K562 (cell line): ENCODE measurements around the gene BMP6. TPM values are rescaled to one million over a fixed set of nuclear protein-coding genes. Genes with fewer than 3 reads are reported as not detected.

Experiments
- ATAC-seq: fragments of 200-7000 bp; cut with Tn5 transposase; 3 replicates; pipeline ENCODE4 v1.9.1; 2020; ENCODE audit warnings: moderate library complexity
- BruUV-seq: library from RNA; stranded (reverse); fragments of 400-500 nt; replicated peaks from 2 replicates; lab custom pipeline; 2021; lab: Mats Ljungman, UMichigan
- CTCF ChIA-PET: fragments of 300-600 bp; formaldehyde crosslinking; extraction: SDS; loops from one replicate; lab custom pipeline; 2021; ENCODE audit warnings: low intra/inter-chr PET ratio; lab: Yijun Ruan, JAX
- POLR2A ChIA-PET: fragments of 300-600, 350-650 bp; sonication (Branson Sonifier 250); formaldehyde crosslinking; extraction: SDS; loops from one replicate; lab custom pipeline; 2021; ENCODE audit warnings: antibody characterized with exemption, inconsistent platforms; lab: Yijun Ruan, JAX
- DNase-seq, 4 experiments: peaks; one replicate each; pipeline versions ENCODE4 v3.0.0 to v3.0.0-alpha.2; 2011 to 2018; ENCODE audit warnings: low spot score in 3 of 4, mixed read lengths in 3 of 4; ENCODE audit errors: extremely low read depth in 1 of 4
- FAIRE-seq: peaks from 2 replicates; lab custom pipeline; 2011; peaks lifted over from hg19 to GRCh38; lab: Jason Lieb, UNC
- H2AFZ ChIP-seq: 2 replicates; pipeline ENCODE4 v1.6.0; 2011; ENCODE audit warnings: low read depth, low read length, control low read depth, inconsistent platforms
- H3K27ac ChIP-seq: fragments of 200-600 bp; 3 replicates; pipeline ENCODE4 v1.8.0; 2011; ENCODE audit warnings: low read depth, mild to moderate bottlenecking, control low read depth, inconsistent platforms, low read length, moderate library complexity, mixed read lengths; ENCODE audit errors: extremely low read depth
- H3K27me3 ChIP-seq, 2 experiments: fragments of 300-600 bp in 1 of 2; 2 replicates in 1 of 2; 3 replicates in 1 of 2; pipeline versions ENCODE4 v1.6.0 to v1.8.0; 2011; ENCODE audit warnings: inconsistent platforms in 2 of 2, low read length in 2 of 2, mild to moderate bottlenecking in 1 of 2, mixed read lengths in 1 of 2, moderate library complexity in 1 of 2; ENCODE audit not compliant: control insufficient read depth in 2 of 2, insufficient read depth in 2 of 2
- H3K36me3 ChIP-seq: fragments of 300-600 bp; 3 replicates; pipeline ENCODE4 v1.8.0; 2011; ENCODE audit warnings: mild to moderate bottlenecking, low read length, inconsistent platforms; ENCODE audit not compliant: control insufficient read depth, insufficient read depth
- H3K4me1 ChIP-seq, 2 experiments: fragments of 200-600 bp in 1 of 2; replicated peaks in 1 of 2; 2 replicates in 1 of 2; 3 replicates in 1 of 2; pipeline versions ENCODE4 v1.5.1 to v1.8.0; 2011; ENCODE audit warnings: inconsistent platforms in 2 of 2, low read length in 2 of 2, mild to moderate bottlenecking in 1 of 2, mixed read lengths in 1 of 2, moderate library complexity in 1 of 2; ENCODE audit not compliant: control insufficient read depth in 2 of 2, insufficient read depth in 2 of 2
- H3K4me2 ChIP-seq: 2 replicates; pipeline ENCODE4 v1.6.1; 2011; ENCODE audit warnings: low read length, control low read depth, inconsistent platforms, mixed read lengths; ENCODE audit not compliant: insufficient read depth
- H3K4me3 ChIP-seq: fragments of 200-600 bp; sonication (generic), shearing (Covaris generic); 2 replicates; pipeline ENCODE4 v1.5.1; 2016; ENCODE audit warnings: control low read depth, inconsistent platforms
- H3K79me2 ChIP-seq: fragments of 200-600 bp; 3 replicates; pipeline ENCODE4 v1.8.0; 2011; ENCODE audit warnings: low read length, inconsistent platforms; ENCODE audit not compliant: control insufficient read depth, insufficient read depth
- H3K9ac ChIP-seq, 2 experiments: 2 replicates each; pipeline versions ENCODE4 v1.6.0 to v1.6.1; 2011; ENCODE audit warnings: low read depth in 2 of 2, low read length in 2 of 2, control low read depth in 1 of 2, inconsistent platforms in 1 of 2, mild to moderate bottlenecking in 1 of 2, mixed read lengths in 1 of 2; ENCODE audit not compliant: insufficient read depth in 1 of 2
- H3K9me1 ChIP-seq: one replicate; pipeline ENCODE4 v1.6.0; 2011; ENCODE audit warnings: inconsistent platforms, mild to moderate bottlenecking, low read length, moderate library complexity; ENCODE audit not compliant: control insufficient read depth, insufficient read depth
- H3K9me3 ChIP-seq: replicated peaks from 2 replicates; pipeline ENCODE4 v1.5.1; 2011; ENCODE audit warnings: low read depth, low read length, inconsistent platforms; ENCODE audit not compliant: control insufficient read depth, insufficient read depth
- H4K20me1 ChIP-seq: replicated peaks from 2 replicates; pipeline ENCODE4 v1.6.1; 2011; ENCODE audit warnings: low read length, inconsistent platforms, mixed read lengths; ENCODE audit not compliant: control insufficient read depth, insufficient read depth
- CBX8 ChIP-seq: fragments of 200-600 bp; sonication (generic); IDR thresholded peaks from 2 replicates; pipeline ENCODE4 v1.6.1; 2012; ENCODE audit warnings: borderline replicate concordance, mixed run types, low read depth, mild to moderate bottlenecking, moderate library complexity, mixed read lengths, low read length, control low read depth, inconsistent platforms; ENCODE audit not compliant: poor library complexity, severe bottlenecking; ENCODE audit errors: extremely low read depth
- FOSL1 ChIP-seq: fragments of 200-800 bp; sonication (Bioruptor generic); conservative IDR thresholded peaks from 2 replicates; pipeline ENCODE4 v1.6.1; 2016; ENCODE audit warnings: missing genetic modification characterization, missing compliant biosample characterization
- MCM7 ChIP-seq, 2 experiments: fragments of 450-650 bp; IDR thresholded peaks; 2 replicates each; pipeline ENCODE4 v1.6.1; 2016 to 2018
- NELFE ChIP-seq: IDR thresholded peaks from 2 replicates; pipeline ENCODE4 v1.6.1; 2011; ENCODE audit warnings: mild to moderate bottlenecking; ENCODE audit not compliant: insufficient read depth, insufficient read length
- NFATC3 ChIP-seq: fragments of 450-650 bp; IDR thresholded peaks from 2 replicates; pipeline ENCODE4 v1.6.1; 2017; ENCODE audit warnings: mild to moderate bottlenecking
- NFRKB ChIP-seq: fragments of 450-650 bp; IDR thresholded peaks from 2 replicates; pipeline ENCODE4 v1.6.1; 2016; ENCODE audit warnings: low read depth
- TCF7L2 ChIP-seq: fragments of 150-350 bp; IDR thresholded peaks from 2 replicates; pipeline ENCODE4 v1.6.1; 2016; ENCODE audit warnings: low read depth, mild to moderate bottlenecking, low read length, moderate library complexity
- ZNF263 ChIP-seq: sonication (generic); formaldehyde crosslinking; IDR thresholded peaks from 2 replicates; pipeline ENCODE4 v1.8.0; 2022; ENCODE audit warnings: mild to moderate bottlenecking, missing genetic modification reagents, borderline replicate concordance
- WGBS: fragments of 100-300 bp; shearing (Covaris generic); methylation state at CpG from one replicate; pipeline ENCODE4 v1.1.6; 2016; ENCODE audit warnings: low coverage, mixed read lengths; ENCODE audit not compliant: insufficient coverage; ENCODE audit errors: missing lambda C conversion rate; 5-methylcytosine and 5-hydroxymethylcytosine counted together
- in situ Hi-C: fragments of 300-500 bp; cut with MboI; formaldehyde crosslinking; loops from 4 replicates; pipeline ENCODE4 v1.15.0; 2018; ENCODE audit warnings: inconsistent platforms, mixed read lengths
- intact Hi-C: fragments of 100-400 bp; cut with micrococcal nuclease; formaldehyde crosslinking; loops from 2 replicates; pipeline ENCODE4 v1.14.2; 2022
- polyA plus RNA-seq, 8 experiments: library from polyadenylated mRNA; depleted of rRNA in 4 of 8; stranded (reverse) in 5 of 8; unstranded in 3 of 8; fragments of >200 nt; fragmentation: Nextera tagmentation in 2 of 8; fragmentation: Illumina TruSeq in 1 of 8; extraction: Ambion mirVana in 2 of 8; extraction: Trizol in 1 of 8; gene quantifications; 2 replicates each; pipeline versions ENCODE4 v1.2.1 to v1.2.3, GENCODE V29; 2011 to 2014; ENCODE audit warnings: inconsistent platforms in 1 of 8, missing spikeins in 1 of 8
- total RNA-seq, 7 experiments: library from RNA; depleted of rRNA in 6 of 7; stranded (reverse); fragments of >200 nt in 6 of 7; fragmentation: Illumina TruSeq in 2 of 7; extraction: Trizol in 2 of 7; gene quantifications; 2 replicates each; pipeline versions ENCODE4 v1.2.1 to v1.2.3, GENCODE V29; 2011 to 2021; ENCODE audit warnings: low replicate concordance in 1 of 7
- TF ChIP-seq, protein P1 (sequence below), 2 experiments: fragments of 450-650 bp in 1 of 2; IDR thresholded peaks; 2 replicates each; pipeline ENCODE4 v1.6.1; 2011 to 2017; ENCODE audit warnings: low read depth in 2 of 2, antibody characterized with exemption in 1 of 2, borderline replicate concordance in 1 of 2, low read length in 1 of 2, mild to moderate bottlenecking in 1 of 2, mixed read lengths in 1 of 2; ENCODE audit not compliant: control insufficient read depth in 1 of 2
- TF ChIP-seq, protein P2 (sequence below): IDR thresholded peaks from 2 replicates; pipeline ENCODE4 v1.6.1; 2016; ENCODE audit warnings: missing genetic modification characterization, missing compliant biosample characterization
- TF ChIP-seq, protein P3 (sequence below): fragments of 250-450 bp; sonication (Bioruptor Pico); IDR thresholded peaks from 2 replicates; pipeline ENCODE4 v1.8.0; 2022; ENCODE audit warnings: moderate library complexity, mild to moderate bottlenecking, inconsistent platforms
- TF ChIP-seq, protein P4 (sequence below): fragments of 450-650 bp; IDR thresholded peaks from 2 replicates; pipeline ENCODE4 v1.6.1; 2018; ENCODE audit not compliant: partially characterized antibody

Gene BMP6
- total and polyA plus RNA-seq, 9 of the 15 experiments (the other 6 are each of a cell fraction or from before 2014, with no cell fraction given), result 0.01 to 0.13 (median 0.06) TPM; not detected in 3

DNA sequence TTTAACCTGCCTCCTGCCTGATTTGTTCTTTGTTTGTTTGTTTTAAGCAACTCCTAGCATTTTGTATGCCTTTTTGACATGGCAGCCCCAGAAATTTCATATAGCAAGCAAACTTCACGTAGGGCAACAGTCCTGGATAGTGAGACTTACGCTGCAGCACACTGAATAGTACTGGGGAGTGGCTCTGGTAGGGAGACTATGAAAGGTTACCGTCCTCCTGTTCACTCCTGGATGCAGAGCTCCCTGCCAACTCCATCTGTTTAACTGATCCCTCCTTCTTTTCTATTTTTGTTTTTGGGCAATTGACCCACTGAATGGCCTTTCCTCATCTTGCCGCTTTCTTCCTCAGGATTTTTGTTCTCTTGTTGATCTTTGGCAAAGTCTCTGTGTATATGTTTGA lies 44.5 kb upstream of the BMP6 start:
- intact Hi-C loops, result no loop called here
- POLR2A ChIA-PET, result interaction anchor here (1.0 kb wide), 1 partner anchor 41 kb away, joined by 4 read pairs; no protein-coding TSS in a partner anchor
- no TSS peak for BruUV-seq
- H3K79me2 ChIP-seq, result no peaks in the 10 kb centered on the region
- FAIRE-seq (no peak), DNase-seq (no peak), ATAC-seq (peak; percentile 32; the same call in 1 of the 3 replicates)
- no peak overlapping the region for H3K9ac ChIP-seq
- no peaks in the 10 kb centered on the region for H4K20me1 ChIP-seq
- H3K27me3 ChIP-seq, result peaks cover 7 to 12% of the 10 kb centered on the region in 2 experiments; a peak in 4 of 5 replicates
- H3K36me3 ChIP-seq, result no peaks in the 10 kb centered on the region
- H3K4me1 ChIP-seq, result peaks cover 4 to 20% of the 10 kb centered on the region in 2 experiments; a peak in 4 of 5 replicates
- no peak overlapping the region for H3K27ac ChIP-seq
- 21% methylated on average over 4 of the region's 4 CpGs for WGBS
- H3K4me3 ChIP-seq, result no peak overlapping the region
- CTCF ChIA-PET, result no interaction called here
- in situ Hi-C loops, result no loop called here
- no peaks in the 10 kb centered on the region for H3K9me3 ChIP-seq
- H3K4me2 ChIP-seq, result no peak overlapping the region
- no peaks in the 10 kb centered on the region for H3K9me1 ChIP-seq
- H2AFZ ChIP-seq, result no peak overlapping the region
- TF ChIP-seq, protein P1, sequence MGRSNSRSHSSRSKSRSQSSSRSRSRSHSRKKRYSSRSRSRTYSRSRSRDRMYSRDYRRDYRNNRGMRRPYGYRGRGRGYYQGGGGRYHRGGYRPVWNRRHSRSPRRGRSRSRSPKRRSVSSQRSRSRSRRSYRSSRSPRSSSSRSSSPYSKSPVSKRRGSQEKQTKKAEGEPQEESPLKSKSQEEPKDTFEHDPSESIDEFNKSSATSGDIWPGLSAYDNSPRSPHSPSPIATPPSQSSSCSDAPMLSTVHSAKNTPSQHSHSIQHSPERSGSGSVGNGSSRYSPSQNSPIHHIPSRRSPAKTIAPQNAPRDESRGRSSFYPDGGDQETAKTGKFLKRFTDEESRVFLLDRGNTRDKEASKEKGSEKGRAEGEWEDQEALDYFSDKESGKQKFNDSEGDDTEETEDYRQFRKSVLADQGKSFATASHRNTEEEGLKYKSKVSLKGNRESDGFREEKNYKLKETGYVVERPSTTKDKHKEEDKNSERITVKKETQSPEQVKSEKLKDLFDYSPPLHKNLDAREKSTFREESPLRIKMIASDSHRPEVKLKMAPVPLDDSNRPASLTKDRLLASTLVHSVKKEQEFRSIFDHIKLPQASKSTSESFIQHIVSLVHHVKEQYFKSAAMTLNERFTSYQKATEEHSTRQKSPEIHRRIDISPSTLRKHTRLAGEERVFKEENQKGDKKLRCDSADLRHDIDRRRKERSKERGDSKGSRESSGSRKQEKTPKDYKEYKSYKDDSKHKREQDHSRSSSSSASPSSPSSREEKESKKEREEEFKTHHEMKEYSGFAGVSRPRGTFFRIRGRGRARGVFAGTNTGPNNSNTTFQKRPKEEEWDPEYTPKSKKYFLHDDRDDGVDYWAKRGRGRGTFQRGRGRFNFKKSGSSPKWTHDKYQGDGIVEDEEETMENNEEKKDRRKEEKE (IDR thresholded peaks at IDR 0.05; ENCODE audit: borderline replicate concordance in 1 of 2, control insufficient read depth in 1 of 2, low read depth in 2 of 2, low read length in 1 of 2), result no peak
- TF ChIP-seq NFRKB, result no peak
- no peak for TF ChIP-seq NELFE
- TF ChIP-seq TCF7L2, result no peak
- TF ChIP-seq NFATC3, result no peak
- TF ChIP-seq FOSL1 (tag), result no peak
- TF ChIP-seq, protein P2, sequence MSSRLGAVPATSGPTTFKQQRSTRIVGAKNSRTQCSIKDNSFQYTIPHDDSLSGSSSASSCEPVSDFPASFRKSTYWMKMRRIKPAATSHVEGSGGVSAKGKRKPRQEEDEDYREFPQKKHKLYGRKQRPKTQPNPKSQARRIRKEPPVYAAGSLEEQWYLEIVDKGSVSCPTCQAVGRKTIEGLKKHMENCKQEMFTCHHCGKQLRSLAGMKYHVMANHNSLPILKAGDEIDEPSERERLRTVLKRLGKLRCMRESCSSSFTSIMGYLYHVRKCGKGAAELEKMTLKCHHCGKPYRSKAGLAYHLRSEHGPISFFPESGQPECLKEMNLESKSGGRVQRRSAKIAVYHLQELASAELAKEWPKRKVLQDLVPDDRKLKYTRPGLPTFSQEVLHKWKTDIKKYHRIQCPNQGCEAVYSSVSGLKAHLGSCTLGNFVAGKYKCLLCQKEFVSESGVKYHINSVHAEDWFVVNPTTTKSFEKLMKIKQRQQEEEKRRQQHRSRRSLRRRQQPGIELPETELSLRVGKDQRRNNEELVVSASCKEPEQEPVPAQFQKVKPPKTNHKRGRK, result peak; percentile 34; the same call in 1 of the 2 replicates
- TF ChIP-seq, protein P3, sequence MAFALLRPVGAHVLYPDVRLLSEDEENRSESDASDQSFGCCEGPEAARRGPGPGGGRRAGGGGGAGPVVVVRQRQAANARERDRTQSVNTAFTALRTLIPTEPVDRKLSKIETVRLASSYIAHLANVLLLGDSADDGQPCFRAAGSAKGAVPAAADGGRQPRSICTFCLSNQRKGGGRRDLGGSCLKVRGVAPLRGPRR (CRISPR knock-in tag), result no peak
- TF ChIP-seq, protein P4, sequence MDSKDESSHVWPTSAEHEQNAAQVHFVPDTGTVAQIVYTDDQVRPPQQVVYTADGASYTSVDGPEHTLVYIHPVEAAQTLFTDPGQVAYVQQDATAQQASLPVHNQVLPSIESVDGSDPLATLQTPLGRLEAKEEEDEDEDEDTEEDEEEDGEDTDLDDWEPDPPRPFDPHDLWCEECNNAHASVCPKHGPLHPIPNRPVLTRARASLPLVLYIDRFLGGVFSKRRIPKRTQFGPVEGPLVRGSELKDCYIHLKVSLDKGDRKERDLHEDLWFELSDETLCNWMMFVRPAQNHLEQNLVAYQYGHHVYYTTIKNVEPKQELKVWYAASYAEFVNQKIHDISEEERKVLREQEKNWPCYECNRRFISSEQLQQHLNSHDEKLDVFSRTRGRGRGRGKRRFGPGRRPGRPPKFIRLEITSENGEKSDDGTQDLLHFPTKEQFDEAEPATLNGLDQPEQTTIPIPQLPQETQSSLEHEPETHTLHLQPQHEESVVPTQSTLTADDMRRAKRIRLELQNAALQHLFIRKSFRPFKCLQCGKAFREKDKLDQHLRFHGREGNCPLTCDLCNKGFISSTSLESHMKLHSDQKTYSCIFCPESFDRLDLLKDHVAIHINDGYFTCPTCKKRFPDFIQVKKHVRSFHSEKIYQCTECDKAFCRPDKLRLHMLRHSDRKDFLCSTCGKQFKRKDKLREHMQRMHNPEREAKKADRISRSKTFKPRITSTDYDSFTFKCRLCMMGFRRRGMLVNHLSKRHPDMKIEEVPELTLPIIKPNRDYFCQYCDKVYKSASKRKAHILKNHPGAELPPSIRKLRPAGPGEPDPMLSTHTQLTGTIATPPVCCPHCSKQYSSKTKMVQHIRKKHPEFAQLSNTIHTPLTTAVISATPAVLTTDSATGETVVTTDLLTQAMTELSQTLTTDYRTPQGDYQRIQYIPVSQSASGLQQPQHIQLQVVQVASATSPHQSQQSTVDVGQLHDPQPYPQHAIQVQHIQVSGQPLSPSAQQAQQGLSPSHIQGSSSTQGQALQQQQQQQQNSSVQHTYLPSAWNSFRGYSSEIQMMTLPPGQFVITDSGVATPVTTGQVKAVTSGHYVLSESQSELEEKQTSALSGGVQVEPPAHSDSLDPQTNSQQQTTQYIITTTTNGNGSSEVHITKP, result no peak
- no peak for TF ChIP-seq MCM7 (IDR thresholded peaks at IDR 0.05)
- no peak for TF ChIP-seq ZNF263 (CRISPR knock-in tag)
- TF ChIP-seq CBX8, result peak; percentile 32
